HAP-1 (cell line): ENCODE measurements around the gene DLK2.

Experiments
- DNase-seq, 2 experiments: peaks; one replicate each; pipeline ENCODE4 v3.0.0-alpha.2; 2016 to 2020; ENCODE audit warnings: low spot score in 2 of 2
- H3K27me3 ChIP-seq: fragments of 250-450 bp; sonication (Bioruptor Pico); 2 replicates; pipeline ENCODE4 v1.5.1; 2020; ENCODE audit warnings: low read depth, mild to moderate bottlenecking, moderate library complexity
- H3K36me3 ChIP-seq: fragments of 250-450 bp; sonication (Bioruptor Pico); replicated peaks from 2 replicates; pipeline ENCODE4 v1.5.1; 2020; ENCODE audit warnings: mild to moderate bottlenecking
- H3K4me1 ChIP-seq: fragments of 250-450 bp; sonication (Bioruptor Pico); 2 replicates; pipeline ENCODE4 v1.5.1; 2020; ENCODE audit warnings: mild to moderate bottlenecking
- H3K4me3 ChIP-seq: fragments of 250-450 bp; sonication (Bioruptor Pico); 2 replicates; pipeline ENCODE4 v1.5.1; 2020; ENCODE audit warnings: mild to moderate bottlenecking, moderate library complexity
- H3K9me3 ChIP-seq: fragments of 250-450 bp; sonication (Bioruptor Pico); 2 replicates; pipeline ENCODE4 v1.5.1; 2020; ENCODE audit warnings: mild to moderate bottlenecking, moderate library complexity
- in situ Hi-C: fragments of 300-500 bp; cut with MboI; formaldehyde crosslinking; loops from 3 replicates; pipeline ENCODE4 v1.14.3; 2020; ENCODE audit warnings: low sequenced_read_pairs, inconsistent platforms, mixed read lengths

Gene DLK2

GRCh38 chr6:43493230-43493629 lies 37.9 kb upstream of the DLK2 start:
- in situ Hi-C loops: no loop called here
- H3K4me1 ChIP-seq: no peaks in the 10 kb centered on the region

GRCh38 chr6:43492673-43493072 lies 37.3 kb upstream of the DLK2 start:
- 0 out of 2 replicates have a peak, but pooled peaks cover 2% of the 10 kb centered on the region for H3K36me3 ChIP-seq
- H3K9me3 ChIP-seq: no peaks in the 10 kb centered on the region
- no peak overlapping the region for H3K4me3 ChIP-seq
- in situ Hi-C loops: no loop called here
- H3K4me1 ChIP-seq: no peaks in the 10 kb centered on the region
- no peaks in the 10 kb centered on the region for H3K27me3 ChIP-seq
- DNase-seq: no peak

More at GRCh38 chr6:43493230-43493629, 37.9 kb upstream of the DLK2 start:
- Histone ChIP-seq H3K9me3 (no peaks in the 10 kb centered on the region), H3K4me3 (no peak overlapping the region), H3K36me3 (peaks cover 4% of the 10 kb centered on the region), H3K27me3 (no peaks in the 10 kb centered on the region)
- no peak for DNase-seq

GRCh38 chr6:43491750-43492661 lies 36.7 kb upstream of the DLK2 start:
- no peaks in the 10 kb centered on the region for H3K4me1 ChIP-seq
- H3K9me3 ChIP-seq: no peaks in the 10 kb centered on the region
- in situ Hi-C loops: no loop called here
- DNase-seq: no peak
- H3K27me3 ChIP-seq: no peaks in the 10 kb centered on the region
- no peak overlapping the region for H3K4me3 ChIP-seq
- H3K36me3 ChIP-seq: no peaks in the 10 kb centered on the region

- DNase-seq: no peak
- in situ Hi-C loops: no loop called here
- no peak overlapping the region for H3K4me3 ChIP-seq
- H3K27me3 ChIP-seq: no peaks in the 10 kb centered on the region
- H3K36me3 ChIP-seq: no peaks in the 10 kb centered on the region
- H3K4me1 ChIP-seq: no peaks in the 10 kb centered on the region
- no peaks in the 10 kb centered on the region for H3K9me3 ChIP-seq
Measured at GRCh38 chr6:43490523-43490939, 35.2 kb upstream of the DLK2 start.

- H3K4me3 ChIP-seq: no peak overlapping the region
- in situ Hi-C loops: no loop called here
- no peak for DNase-seq
- no peaks in the 10 kb centered on the region for H3K27me3 ChIP-seq
- H3K4me1 ChIP-seq: no peaks in the 10 kb centered on the region
- no peaks in the 10 kb centered on the region for H3K36me3 ChIP-seq
- no peaks in the 10 kb centered on the region for H3K9me3 ChIP-seq
Measured at GRCh38 chr6:43489277-43490072, 34.1 kb upstream of the DLK2 start.

DNA sequence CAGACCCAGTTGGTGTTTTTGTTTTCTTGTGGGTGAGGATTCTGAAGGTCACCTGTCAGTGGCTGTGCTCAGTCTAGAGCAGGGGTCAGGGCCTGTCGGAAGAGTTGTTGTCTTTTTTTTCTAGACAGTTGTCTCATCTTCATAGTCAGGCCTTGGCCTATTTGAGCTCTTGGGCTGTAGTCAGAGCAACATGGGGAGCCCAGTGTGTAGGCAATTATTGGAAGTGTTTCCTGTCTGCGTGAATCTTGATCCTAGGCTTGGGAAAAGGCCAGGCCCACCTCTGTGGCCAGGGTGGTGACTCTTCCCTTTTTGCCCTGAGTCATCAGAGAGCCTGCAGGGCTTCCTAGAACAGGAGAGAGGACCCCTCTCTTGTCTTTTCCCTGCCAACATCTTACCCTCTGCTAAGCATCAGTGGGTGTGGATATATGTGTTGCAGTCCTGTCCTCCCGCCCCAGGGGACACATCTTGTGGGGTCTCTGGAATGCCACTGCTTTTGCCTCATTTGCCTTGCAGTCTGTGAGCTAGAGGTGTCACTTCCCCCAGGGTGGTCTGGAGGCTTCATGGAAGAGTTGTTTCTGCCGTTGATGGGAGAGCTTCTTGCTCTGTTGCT lies 33.4 kb upstream of the DLK2 start:
- no peak for DNase-seq
- H3K27me3 ChIP-seq: no peaks in the 10 kb centered on the region
- in situ Hi-C loops: no loop called here
- H3K4me1 ChIP-seq: no peaks in the 10 kb centered on the region
- no peaks in the 10 kb centered on the region for H3K36me3 ChIP-seq
- H3K4me3 ChIP-seq: no peak overlapping the region
- H3K9me3 ChIP-seq: no peaks in the 10 kb centered on the region

DNA sequence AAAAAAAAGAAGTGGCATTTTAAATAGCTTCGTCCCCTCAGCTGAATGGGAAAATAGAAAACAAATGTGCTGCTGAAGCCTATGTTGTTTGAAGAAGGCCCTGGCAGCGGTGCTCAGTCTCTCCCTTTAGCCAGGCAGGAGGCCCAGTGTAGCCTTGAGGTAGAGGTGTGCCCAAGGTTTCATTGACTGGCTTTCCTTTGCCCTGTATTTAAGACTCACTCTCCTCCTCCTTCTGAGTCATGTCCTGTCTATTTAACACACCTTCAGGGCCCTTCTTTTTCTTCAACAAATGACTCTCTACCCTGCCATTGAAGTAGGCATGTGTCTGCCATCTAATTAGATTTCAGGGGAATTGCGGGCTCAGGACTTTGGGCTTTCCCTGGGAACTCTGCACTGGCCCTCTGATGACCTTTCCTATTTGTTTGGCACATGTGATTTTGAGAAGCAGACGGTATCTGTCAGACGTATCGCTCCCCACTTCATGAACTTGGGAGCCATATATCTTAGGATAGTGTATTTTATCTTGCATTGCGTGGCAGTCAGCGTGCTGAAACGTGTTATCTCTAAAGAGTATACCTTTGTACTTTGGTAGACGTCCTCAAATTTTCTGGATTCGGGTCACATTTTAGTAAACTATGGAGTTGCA lies 26.4 kb upstream of the DLK2 start:
- H3K4me1 ChIP-seq: peaks cover 8% of the 10 kb centered on the region
- H3K36me3 ChIP-seq: no peaks in the 10 kb centered on the region; the same call in 1 of the 2 replicates
- in situ Hi-C loops: no loop called here
- DNase-seq: no peak
- no peak overlapping the region for H3K4me3 ChIP-seq
- no peaks in the 10 kb centered on the region for H3K27me3 ChIP-seq
- no peaks in the 10 kb centered on the region for H3K9me3 ChIP-seq

- DNase-seq: no peak
- no peaks in the 10 kb centered on the region for H3K27me3 ChIP-seq
- H3K4me1 ChIP-seq: peaks cover 8% of the 10 kb centered on the region
- H3K4me3 ChIP-seq: no peak overlapping the region
- H3K36me3 ChIP-seq: no peaks in the 10 kb centered on the region; the same call in 1 of the 2 replicates
- H3K9me3 ChIP-seq: no peaks in the 10 kb centered on the region
- in situ Hi-C loops: no loop called here
Measured at GRCh38 chr6:43481075-43481474, 25.7 kb upstream of the DLK2 start.

GRCh38 chr6:43478008-43478372 lies 22.6 kb upstream of the DLK2 start:
- H3K36me3 ChIP-seq: no peaks in the 10 kb centered on the region; the same call in 1 of the 2 replicates
- in situ Hi-C loops: no loop called here
- H3K4me1 ChIP-seq: peaks cover 8% of the 10 kb centered on the region
- no peak for DNase-seq
- H3K9me3 ChIP-seq: no peaks in the 10 kb centered on the region
- no peaks in the 10 kb centered on the region for H3K27me3 ChIP-seq
- peak overlapping the region; percentile 72 for H3K4me3 ChIP-seq

- no peaks in the 10 kb centered on the region for H3K9me3 ChIP-seq
- peak; percentile 85 to 98 for DNase-seq
- H3K4me3 ChIP-seq: peak within 1 kb of the TSS; percentile 72
- H3K27me3 ChIP-seq: no peaks in the 10 kb centered on the region
- peaks cover 8% of the 10 kb centered on the region for H3K4me1 ChIP-seq
- in situ Hi-C loops: no loop called here
- no peaks in the 10 kb centered on the region; the same call in 1 of the 2 replicates for H3K36me3 ChIP-seq
Measured at GRCh38 chr6:43477235-43478007, 22.1 kb upstream of the DLK2 start, which contains the start of gene TJAP1. Gene TJAP1 (plus strand): TSS chr6:43477570. CDS start chr6:43499002, 21,432 bp downstream.

GRCh38 chr6:43476746-43477145 lies 21.4 kb upstream of the DLK2 start:
- Histone ChIP-seq H3K27me3 (no peaks in the 10 kb centered on the region), H3K4me1 (peaks cover 5% of the 10 kb centered on the region), H3K9me3 (no peaks in the 10 kb centered on the region), H3K36me3 (no peaks in the 10 kb centered on the region; the same call in 1 of the 2 replicates), H3K4me3 (peak overlapping the region; percentile 72)
- no peak for DNase-seq
- in situ Hi-C loops: no loop called here

DNA sequence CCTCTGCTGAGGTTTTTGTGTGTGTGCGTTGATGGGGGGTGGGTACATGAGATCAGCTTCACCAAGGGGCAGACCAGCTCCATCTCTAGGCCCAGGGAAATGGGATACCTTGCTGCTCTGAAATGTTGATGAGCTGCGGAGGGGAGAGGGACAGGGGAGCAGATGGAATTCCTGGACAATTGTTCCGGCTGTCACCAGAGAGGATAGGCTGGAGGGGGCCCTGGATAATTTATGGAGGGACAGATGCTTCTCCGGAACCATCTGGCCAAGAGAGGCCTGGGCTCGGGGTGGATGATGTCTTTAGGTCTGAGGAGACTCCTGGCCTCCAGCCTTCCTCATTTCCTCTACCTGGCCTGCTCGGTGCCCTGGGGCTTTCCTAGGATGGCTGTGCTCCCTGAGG lies 20.2 kb upstream of the DLK2 start:
- in situ Hi-C loops: no loop called here
- peaks cover 4% of the 10 kb centered on the region; the same call in 1 of the 2 replicates for H3K4me1 ChIP-seq
- no peak overlapping the region for H3K4me3 ChIP-seq
- H3K36me3 ChIP-seq: no peaks in the 10 kb centered on the region; the same call in 1 of the 2 replicates
- H3K27me3 ChIP-seq: no peaks in the 10 kb centered on the region
- no peak for DNase-seq
- H3K9me3 ChIP-seq: no peaks in the 10 kb centered on the region
